B cell (primary cell): ENCODE data around the gene TSPAN32. TPM values are rescaled to one million over a fixed set of nuclear protein-coding genes. Genes with fewer than 3 reads are reported as not detected.

Experiments
- ATAC-seq: fragments of 200-7000 bp; cut with Tn5 transposase; one replicate; pipeline ENCODE4 v1.10.0; 2021; ENCODE audit warnings: low read depth, mild to moderate bottlenecking, moderate number of reproducible peaks, moderate library complexity
- CTCF ChIA-PET: fragments of 350-600 bp; sonication (Branson Sonifier 250); formaldehyde crosslinking; loops from one replicate; lab custom pipeline; 2021; ENCODE audit warnings: antibody characterized with exemption, inconsistent platforms; lab: Charles Lee
- POLR2A ChIA-PET: fragments of 350-600 bp; sonication (Branson Sonifier 250); formaldehyde crosslinking; loops from one replicate; lab custom pipeline; 2021; ENCODE audit warnings: antibody characterized with exemption; lab: Charles Lee
- DNase-seq: peaks from one replicate; pipeline ENCODE4 v3.0.0; 2013
- H2AFZ ChIP-seq: 2 replicates; pipeline ENCODE4 v1.6.1; 2012; ENCODE audit warnings: mild to moderate bottlenecking, low read depth, low read length; ENCODE audit not compliant: insufficient read depth, poor library complexity, severe bottlenecking
- H3K27ac ChIP-seq, 2 donors: 1 replicate in 1 of 2; 2 replicates in 1 of 2; pipeline ENCODE4 v1.5.1; 2012 to 2013; ENCODE audit warnings: low read length in 2 of 2, mild to moderate bottlenecking in 2 of 2, moderate library complexity in 1 of 2
- H3K27me3 ChIP-seq, 4 experiments: fragments of 200-600 bp in 1 of 4; sonication (generic) in 1 of 4; replicated peaks in 1 of 4; 1 replicate in 2 of 4; 2 replicates in 2 of 4; pipeline versions ENCODE4 v1.6.1 to v1.7.0; 2013 to 2016; ENCODE audit warnings: low read length in 3 of 4, mild to moderate bottlenecking in 2 of 4, mixed read lengths in 1 of 4, moderate library complexity in 1 of 4; ENCODE audit not compliant: insufficient read depth in 4 of 4, control insufficient read depth in 3 of 4; ENCODE audit errors: control extremely low read depth in 1 of 4
- H3K36me3 ChIP-seq, 2 experiments: replicated peaks in 1 of 2; 1 replicate in 1 of 2; 2 replicates in 1 of 2; pipeline versions ENCODE4 v1.6.1 to v1.7.1; 2013; ENCODE audit warnings: low read length in 1 of 2; ENCODE audit not compliant: insufficient read depth in 2 of 2, control insufficient read depth in 1 of 2; ENCODE audit errors: control extremely low read depth in 1 of 2, extremely low read depth in 1 of 2
- H3K4me1 ChIP-seq, 2 donors: fragments of 200-600 bp in 1 of 2; sonication (generic) in 1 of 2; 1 replicate in 1 of 2; 2 replicates in 1 of 2; pipeline versions ENCODE4 v1.5.1 to v1.6.1; 2013 to 2017; ENCODE audit warnings: low read length in 2 of 2; ENCODE audit not compliant: control insufficient read depth in 2 of 2, insufficient read depth in 2 of 2
- H3K4me2 ChIP-seq: replicated peaks from 2 replicates; pipeline ENCODE3; 2012; ENCODE audit warnings: mild to moderate bottlenecking, low read depth, low read length; ENCODE audit not compliant: poor library complexity, severe bottlenecking
- H3K4me3 ChIP-seq, 5 experiments: fragments of 200-600 bp in 1 of 5; sonication (generic) in 1 of 5; 1 replicate in 3 of 5; 2 replicates in 2 of 5; pipeline versions ENCODE4 v1.5.1 to v1.7.0; 2011 to 2016; ENCODE audit warnings: low read length in 4 of 5, mild to moderate bottlenecking in 4 of 5, low read depth in 2 of 5, control low read depth in 1 of 5, moderate library complexity in 1 of 5; ENCODE audit not compliant: insufficient read depth in 1 of 5; ENCODE audit errors: control extremely low read depth in 1 of 5, extremely low read depth in 1 of 5
- H3K79me2 ChIP-seq: fragments of 200-600 bp; sonication (generic); one replicate; pipeline ENCODE4 v1.6.0; 2016; ENCODE audit warnings: low read length; ENCODE audit not compliant: control insufficient read depth, insufficient read depth
- H3K9ac ChIP-seq: fragments of 200-600 bp; sonication (generic); 2 replicates; pipeline ENCODE4 v1.6.1; 2017; ENCODE audit warnings: mild to moderate bottlenecking, low read length, moderate library complexity
- H3K9me3 ChIP-seq, 3 donors: one replicate each; pipeline versions ENCODE4 v1.6.1 to v1.7.1; 2013; ENCODE audit warnings: low read length in 2 of 3; ENCODE audit not compliant: control insufficient read depth in 2 of 3, insufficient read depth in 1 of 3; ENCODE audit errors: control extremely low read depth in 1 of 3
- H4K20me1 ChIP-seq: 2 replicates; pipeline ENCODE4 v1.6.0; 2012; ENCODE audit warnings: mild to moderate bottlenecking, low read length; ENCODE audit not compliant: insufficient read depth, control insufficient read depth, poor library complexity, severe bottlenecking
- H3K27ac Mint-ChIP-seq: one replicate; pipeline ENCODE4 v1.8.0; 2021; ENCODE audit warnings: mixed read lengths
- H3K27me3 Mint-ChIP-seq: one replicate; pipeline ENCODE4 v1.8.0; 2021; ENCODE audit warnings: mixed read lengths
- H3K4me1 Mint-ChIP-seq: one replicate; pipeline ENCODE4 v1.8.0; 2021; ENCODE audit warnings: mixed read lengths
- H3K4me3 Mint-ChIP-seq: one replicate; pipeline ENCODE4 v1.8.0; 2021; ENCODE audit warnings: mixed read lengths
- H3K9me3 Mint-ChIP-seq: one replicate; pipeline ENCODE4 v1.8.0; 2022; ENCODE audit warnings: mixed read lengths; ENCODE audit not compliant: insufficient read depth
- CTCF ChIP-seq: fragments of 200-600 bp; IDR thresholded peaks from one replicate; pipeline ENCODE4 v1.8.0; 2022; ENCODE audit warnings: antibody characterized with exemption, mild to moderate bottlenecking
- EZH2 ChIP-seq: IDR thresholded peaks from 2 replicates; pipeline ENCODE4 v1.6.1; 2012; ENCODE audit warnings: borderline replicate concordance, low read depth, mild to moderate bottlenecking, moderate library complexity, low read length; ENCODE audit not compliant: insufficient read depth, poor library complexity, severe bottlenecking
- WGBS: methylation state at CpG from one replicate; pipeline ENCODE4 v1.1.5; 2013; ENCODE audit warnings: missing lambda C conversion rate; ENCODE audit not compliant: insufficient coverage; 5-methylcytosine and 5-hydroxymethylcytosine counted together
- intact Hi-C: fragments of 100-400 bp; cut with micrococcal nuclease; formaldehyde crosslinking; loops from one replicate; pipeline ENCODE4 v1.10.0; 2022
- polyA plus RNA-seq: library from polyadenylated mRNA; depleted of rRNA; stranded (reverse); fragments of >200 nt; gene quantifications from 2 replicates; pipeline ENCODE4 v1.2.3, GENCODE V29; 2012
- total RNA-seq, 2 donors: library from RNA; stranded (reverse); fragments of 120-200 nt in 1 of 2; gene quantifications; 1 replicate in 1 of 2; 2 replicates in 1 of 2; pipeline versions ENCODE4 v1.2.3 to v1.2.4, GENCODE V29; 2013 to 2022

Gene TSPAN32
- total and polyA plus RNA-seq, 2 donors (not counting 1 experiment from before 2014, with no cell fraction given) = 22.2 to 75.9 TPM

DNA sequence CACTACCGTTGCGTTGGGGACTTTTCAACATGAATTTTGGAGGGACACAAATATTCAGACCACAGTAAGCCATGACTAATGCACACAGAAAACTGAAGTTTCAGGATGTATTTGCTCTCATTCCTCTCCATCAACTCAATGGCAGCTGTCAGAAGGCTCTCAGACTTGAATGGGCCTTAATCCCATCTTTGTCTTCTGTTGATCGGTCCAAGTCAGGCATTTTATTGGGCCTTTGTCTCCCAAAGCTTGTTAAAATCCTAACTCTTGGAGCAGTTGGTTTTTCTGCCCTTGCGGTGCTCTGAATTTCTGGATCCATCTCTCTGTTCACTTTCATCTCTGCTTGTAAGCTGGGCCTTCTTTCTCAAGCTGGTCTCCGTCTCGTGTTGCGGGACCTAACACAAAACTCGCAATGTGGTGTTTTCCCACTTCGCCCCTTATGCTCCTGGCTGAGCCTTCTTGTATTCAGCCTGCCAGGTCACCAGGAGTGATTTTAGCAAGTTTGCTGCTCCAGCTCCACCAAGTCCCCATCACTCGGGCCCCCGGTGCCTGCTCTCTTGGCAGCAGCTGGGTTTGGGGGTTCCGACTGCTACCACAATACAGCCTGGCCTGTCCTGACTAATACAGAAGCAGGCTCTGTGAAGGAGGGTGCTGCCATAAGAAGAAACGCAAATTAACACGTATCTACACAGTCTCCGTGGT, 27.0 kb downstream of the TSPAN32 start:
- POLR2A ChIA-PET = no interaction called here
- Histone ChIP-seq H3K4me2 (no peak overlapping the region), H3K27ac (no peak overlapping the region), H3K4me1 (no peaks in the 10 kb centered on the region), H3K4me3 (no peak overlapping the region), H3K27me3 (no peaks in the 10 kb centered on the region), H3K79me2 (no peaks in the 10 kb centered on the region), H3K36me3 (no peaks in the 10 kb centered on the region), H4K20me1 (no peaks in the 10 kb centered on the region), H2AFZ (no peak overlapping the region), H3K9ac (no peak overlapping the region), H3K9me3 (peaks cover 0 to 19% (median 7%) of the 10 kb centered on the region in 3 donors)
- Mint-ChIP-seq H3K9me3 (no peaks in the 10 kb centered on the region), H3K27me3 (peaks cover 16% of the 10 kb centered on the region), H3K4me3 (no peak overlapping the region), H3K27ac (no peak overlapping the region), H3K4me1 (no peaks in the 10 kb centered on the region)
- intact Hi-C loops = no loop called here
- WGBS = 94% methylated on average over 15 of the region's 15 CpGs
- TF ChIP-seq EZH2 = no peak
- no peak for TF ChIP-seq CTCF
- no peak for ATAC-seq
- CTCF ChIA-PET = interaction anchor here (2.8 kb wide), 1 partner anchor 92 kb away, joined by 7 read pairs; no protein-coding TSS in a partner anchor
- no peak for DNase-seq

GRCh38 chr11:2329551-2329950, 27.7 kb downstream of the TSPAN32 start:
- H4K20me1 ChIP-seq = no peaks in the 10 kb centered on the region
- H3K27ac ChIP-seq = no peak overlapping the region
- H3K27me3 ChIP-seq = no peaks in the 10 kb centered on the region
- ChIA-PET POLR2A (no interaction called here), CTCF (interaction anchor here (2.8 kb wide), 1 partner anchor 91 kb away, joined by 7 read pairs; no protein-coding TSS in a partner anchor)
- H3K4me1 Mint-ChIP-seq = no peaks in the 10 kb centered on the region
- no peak overlapping the region for H3K4me3 ChIP-seq
- no peak overlapping the region for H3K27ac Mint-ChIP-seq
- TF ChIP-seq CTCF (no peak), EZH2 (no peak)
- ATAC-seq (no peak), DNase-seq (no peak)
- peaks cover 0 to 19% (median 7%) of the 10 kb centered on the region in 3 donors for H3K9me3 ChIP-seq
- H3K4me1 ChIP-seq = no peaks in the 10 kb centered on the region
- H3K4me3 Mint-ChIP-seq = no peak overlapping the region
- no peak overlapping the region for H3K4me2 ChIP-seq
- H2AFZ ChIP-seq = no peak overlapping the region
- no peaks in the 10 kb centered on the region for H3K36me3 ChIP-seq
- H3K9ac ChIP-seq = no peak overlapping the region
- H3K9me3 Mint-ChIP-seq = no peaks in the 10 kb centered on the region
- H3K79me2 ChIP-seq = no peaks in the 10 kb centered on the region
- H3K27me3 Mint-ChIP-seq = peaks cover 16% of the 10 kb centered on the region
- WGBS = 89% methylated on average over 4 of the region's 9 CpGs
- intact Hi-C loops = no loop called here
